ENCODE measurements around the gene CZIB.

CZIB gene

GRCh38 chr1:53220171-53220961 lies at the start of gene CZIB:
Gene CZIB, minus strand, starts transcription at chr1:53220634. Its CDS starts 59 bp downstream, at chr1:53220575.
- peak; percentile 64 for DNase-seq (ENCODE audit: low spot score)

GRCh38 chr1:53270107-53270506 lies 49.7 kb upstream of the CZIB start:
- DNase-seq (ENCODE audit: low spot score) = no peak

- DNase-seq (ENCODE audit: low spot score) = no peak
These were observed 47.3 kb upstream of the CZIB start for GRCh38 chr1:53267761-53268160.

DNA sequence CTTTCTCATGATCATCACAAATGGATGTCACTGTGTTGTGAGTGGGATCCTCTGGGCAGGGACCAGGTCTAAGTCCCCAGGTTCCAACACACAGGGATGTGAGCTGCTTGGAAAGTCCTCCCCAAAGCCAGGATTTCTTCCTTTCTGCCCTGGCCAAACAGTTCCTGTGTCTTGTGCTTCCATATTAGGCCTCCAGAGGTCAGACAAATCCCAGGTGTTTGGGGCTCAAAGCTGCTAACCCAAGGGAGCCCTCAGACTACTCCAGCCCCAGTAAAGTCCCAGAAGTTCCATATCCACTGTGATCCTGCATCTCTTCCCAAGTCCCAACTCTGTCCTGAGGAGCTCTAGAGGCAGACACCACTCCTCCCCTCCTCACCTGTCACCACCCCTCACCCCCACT lies 45.6 kb upstream of the CZIB start:
- DNase-seq (ENCODE audit: low spot score) = no peak

DNA sequence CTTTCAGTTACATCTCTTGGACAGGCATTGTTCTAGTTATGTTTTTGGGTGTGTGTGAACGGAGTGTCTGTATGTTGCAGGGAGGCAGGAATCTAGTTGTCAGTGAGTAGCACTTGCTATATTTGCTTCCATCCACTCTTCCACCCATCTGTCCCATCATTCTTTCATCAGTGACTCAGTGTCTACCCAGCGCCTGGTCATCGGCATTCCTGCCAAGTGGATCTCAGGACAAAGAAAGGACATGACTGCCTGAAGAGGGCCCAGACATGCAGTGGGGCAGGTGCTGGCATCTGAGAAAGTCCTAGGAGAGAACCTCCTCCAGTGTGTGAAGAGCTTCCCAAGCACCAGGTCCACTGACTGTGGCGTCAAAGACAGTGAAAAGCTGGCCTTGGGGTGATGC lies 45.1 kb upstream of the CZIB start:
- DNase-seq (ENCODE audit: low spot score) = no peak

DNA sequence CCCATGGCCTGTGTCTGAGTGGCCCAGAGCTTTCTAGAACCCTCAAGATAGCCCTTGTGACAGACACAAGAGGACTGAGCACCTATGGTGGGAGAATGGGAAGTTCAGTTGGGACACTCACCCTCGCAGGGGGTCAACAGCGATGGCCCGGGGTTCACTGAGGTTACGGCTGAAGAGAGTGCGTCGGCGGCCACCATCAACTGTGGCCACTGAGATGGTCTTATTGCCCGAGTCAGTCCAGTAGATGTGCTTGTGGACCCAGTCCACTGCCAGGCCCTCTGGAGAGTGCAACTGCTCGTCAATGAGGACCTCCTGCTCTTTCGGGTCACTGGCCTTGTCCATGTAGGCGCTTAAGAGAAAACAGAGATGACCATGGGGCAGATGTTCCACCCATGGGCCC lies 43.6 kb upstream of the CZIB start:
- DNase-seq (ENCODE audit: low spot score) = no peak

GRCh38 chr1:53262000-53262399 lies 41.6 kb upstream of the CZIB start:
- DNase-seq (ENCODE audit: low spot score) = no peak

DNA sequence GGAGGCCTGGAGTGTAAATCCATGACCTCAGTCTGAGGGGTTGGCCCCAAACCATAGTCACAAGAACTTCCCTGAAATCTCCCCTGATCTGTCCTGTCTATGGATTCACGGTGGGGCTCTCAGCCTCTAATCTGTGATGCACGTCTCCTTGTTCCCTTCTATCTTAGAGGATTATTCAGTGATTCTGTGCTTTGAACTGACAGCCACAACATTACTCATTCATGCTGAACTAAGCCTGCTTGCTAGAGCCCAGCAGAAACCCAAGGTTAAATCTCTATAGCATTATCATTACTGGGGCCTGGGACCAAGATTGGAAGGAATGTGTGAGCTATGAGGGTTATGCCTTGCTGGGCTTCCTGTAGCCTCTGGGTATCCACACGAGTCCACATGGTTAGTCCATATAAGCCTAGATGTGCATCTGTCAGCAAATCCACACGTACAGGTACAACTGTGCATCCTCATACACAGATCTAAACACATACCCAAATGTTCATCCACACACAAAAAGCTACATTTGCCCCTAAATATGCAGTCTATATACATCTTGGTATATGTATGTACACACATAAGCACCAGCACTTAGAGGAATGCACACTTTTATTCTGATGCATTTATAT lies 40.3 kb upstream of the CZIB start:
- no peak for DNase-seq (ENCODE audit: low spot score)

GRCh38 chr1:53259932-53260331 lies 39.5 kb upstream of the CZIB start:
- DNase-seq (ENCODE audit: low spot score) = no peak

DNA sequence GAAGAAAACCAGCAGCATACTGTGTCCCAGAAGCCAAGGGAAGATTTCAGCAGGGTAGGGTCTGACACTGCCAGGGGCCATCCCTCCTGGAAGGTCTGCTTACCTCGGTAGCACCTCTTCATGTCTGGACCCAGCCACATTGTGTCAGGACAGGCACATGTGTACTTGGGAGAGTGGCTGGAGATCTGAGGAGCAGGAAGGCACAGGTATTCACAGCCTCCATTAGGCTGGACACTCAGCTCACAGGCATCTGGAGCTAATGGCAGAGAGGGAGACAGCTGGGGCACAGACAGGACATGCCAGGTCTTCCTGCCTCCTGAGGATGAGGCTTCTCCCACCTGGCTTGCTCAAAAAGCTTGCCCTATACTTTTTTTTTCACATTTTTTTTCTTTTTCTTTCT lies 37.8 kb upstream of the CZIB start:
- DNase-seq (ENCODE audit: low spot score) = no peak

- no peak for DNase-seq (ENCODE audit: low spot score)
These were observed 37.1 kb upstream of the CZIB start for GRCh38 chr1:53257454-53258081.

- DNase-seq (ENCODE audit: low spot score) = no peak
These were observed 36.3 kb upstream of the CZIB start for GRCh38 chr1:53256511-53257453.

DNA sequence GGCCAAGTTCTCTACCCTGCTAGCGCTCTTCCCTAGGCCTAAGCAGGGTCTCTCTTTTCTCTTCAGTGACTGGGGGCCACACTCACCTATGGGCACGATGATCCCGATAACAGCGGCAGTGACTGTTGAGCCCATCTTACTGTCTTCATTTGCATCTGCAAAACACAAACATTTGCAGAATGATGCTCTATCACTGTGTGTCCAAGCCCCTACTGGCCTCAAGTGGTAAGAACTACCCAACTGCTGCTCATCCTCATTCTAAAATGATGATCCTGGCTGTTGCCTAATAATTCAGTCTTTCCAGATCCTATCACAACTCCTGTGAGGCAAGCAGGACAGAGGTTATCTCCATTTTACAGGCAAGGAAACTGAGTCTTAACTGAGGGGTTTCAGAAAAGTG lies 34.6 kb upstream of the CZIB start:
- DNase-seq (ENCODE audit: low spot score) = no peak

- no peak for DNase-seq (ENCODE audit: low spot score)
These were observed 33.7 kb upstream of the CZIB start for GRCh38 chr1:53254011-53254640.

GRCh38 chr1:53250325-53250724 lies 29.9 kb upstream of the CZIB start:
- no peak for DNase-seq (ENCODE audit: low spot score)

- peak; percentile 13 for DNase-seq (ENCODE audit: low spot score)
These were observed 29.3 kb upstream of the CZIB start for GRCh38 chr1:53249706-53250105.

DNA sequence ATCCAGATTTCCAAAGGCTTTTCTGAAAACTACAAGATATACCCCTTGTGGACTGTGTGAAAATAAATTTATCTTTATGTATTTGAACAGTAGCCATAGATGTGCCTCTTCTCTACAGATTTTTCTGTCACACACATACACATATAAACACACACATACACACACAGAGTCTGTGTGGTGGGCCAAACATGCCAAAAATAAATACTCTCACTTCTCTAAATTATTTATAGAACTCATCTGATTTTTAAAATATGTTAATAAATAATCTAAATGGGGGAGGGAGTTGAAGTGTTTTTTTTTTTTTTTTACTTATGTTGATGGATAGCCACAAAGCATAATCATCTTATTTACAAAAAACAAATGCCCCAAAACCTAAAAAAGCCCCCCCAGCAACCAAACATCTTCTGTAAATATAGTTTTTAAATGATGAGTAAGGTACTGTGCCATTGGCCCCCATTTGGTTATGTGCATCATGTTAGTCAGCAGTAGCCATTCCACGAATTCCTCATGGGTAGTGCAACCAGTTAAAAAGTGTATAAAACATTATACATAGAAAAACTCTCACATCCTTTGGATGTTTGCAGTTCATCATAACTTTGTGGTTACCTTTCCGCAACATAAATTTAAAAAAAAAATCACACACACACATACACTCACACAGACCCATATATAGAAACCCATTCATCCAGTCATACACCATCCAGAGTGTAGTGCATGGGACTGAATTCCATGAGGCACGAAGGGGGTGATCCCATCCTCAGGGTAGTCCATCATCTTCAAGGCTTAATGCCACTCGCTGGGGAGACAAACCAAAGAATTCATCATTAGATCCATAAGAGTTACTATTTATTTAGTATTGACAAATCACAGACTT lies 26.1 kb upstream of the CZIB start:
- DNase-seq (ENCODE audit: low spot score) = no peak

GRCh38 chr1:53244141-53244540 lies 23.7 kb upstream of the CZIB start:
- DNase-seq (ENCODE audit: low spot score) = no peak

- DNase-seq (ENCODE audit: low spot score) = no peak
These were observed 21.9 kb upstream of the CZIB start for GRCh38 chr1:53242381-53242780.

DNA sequence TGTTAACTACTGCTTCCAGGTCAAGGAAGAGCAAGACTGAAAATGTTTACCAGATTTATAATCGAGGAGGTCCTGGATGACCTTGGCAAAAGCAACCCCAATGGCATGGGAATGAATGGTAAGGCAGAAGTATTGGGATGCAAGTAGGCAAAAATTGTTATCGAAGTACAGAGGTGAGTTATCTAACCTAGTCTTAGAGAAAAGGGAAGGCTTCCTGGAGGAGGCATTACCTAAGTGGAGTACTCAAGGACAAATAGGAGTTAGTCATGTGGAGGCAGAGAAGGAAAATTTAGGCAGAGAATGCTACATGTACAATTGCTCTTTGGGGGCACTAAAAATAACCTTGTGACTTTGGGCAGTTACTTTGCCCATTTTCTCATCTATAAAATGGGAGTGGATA lies 21.4 kb upstream of the CZIB start:
- no peak for DNase-seq (ENCODE audit: low spot score)
